Activated gamma-delta T cell treated with Interleukin-2 at 50 U/mL for 16 hours (primary cell): Measurements from ENCODE around the gene SAMD11.
"Not testable (repeated sequence)": the region's sequence is repeated elsewhere in the genome, so short reads cannot be mapped to it uniquely, and the experiment has no call there.

ENCODE experiments used
- DNase-seq: peaks from one replicate; pipeline ENCODE4 v3.0.0-alpha.2; 2020

Gene SAMD11

DNA sequence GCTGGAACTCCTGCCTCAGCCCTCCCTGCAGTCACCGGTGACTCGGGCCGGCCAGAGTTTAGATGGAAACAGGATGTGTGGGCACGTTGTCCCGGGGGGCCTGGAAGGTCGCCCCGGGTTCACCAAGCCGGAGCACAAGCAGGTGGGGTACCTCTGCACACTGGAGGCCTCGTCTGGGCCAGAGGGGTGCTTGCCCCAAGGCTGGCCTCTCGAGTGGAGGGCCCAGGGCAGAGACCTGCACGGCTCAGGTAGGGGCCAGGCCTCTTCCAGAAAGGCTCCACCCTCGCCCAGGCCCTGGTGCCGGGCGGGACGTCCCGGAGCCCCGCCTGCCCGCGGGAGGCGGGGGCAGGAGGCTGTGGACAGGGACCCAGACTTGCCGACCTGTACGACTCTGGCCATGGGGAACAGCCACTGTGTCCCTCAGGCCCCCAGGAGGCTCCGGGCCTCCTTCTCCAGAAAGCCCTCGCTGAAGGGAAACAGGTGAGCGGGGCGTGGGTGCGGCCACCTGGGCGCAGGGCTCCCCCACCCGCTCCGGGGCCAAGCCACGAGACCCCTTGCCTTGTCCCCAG is 42.5 kb downstream of the SAMD11 start, which contains the start of gene PLEKHN1:
Gene PLEKHN1 (plus strand): TSS at position 348 of the 569 bp plus-strand sequence. CDS start 50 bp downstream, at position 398.
- peak; percentile 32 for DNase-seq

- DNase-seq = peak; percentile 80
Measured at GRCh38 chr1:966704-967300, 43.1 kb downstream of the SAMD11 start.

- no peak for DNase-seq
Measured at GRCh38 chr1:967466-968343, 44.0 kb downstream of the SAMD11 start.

DNA sequence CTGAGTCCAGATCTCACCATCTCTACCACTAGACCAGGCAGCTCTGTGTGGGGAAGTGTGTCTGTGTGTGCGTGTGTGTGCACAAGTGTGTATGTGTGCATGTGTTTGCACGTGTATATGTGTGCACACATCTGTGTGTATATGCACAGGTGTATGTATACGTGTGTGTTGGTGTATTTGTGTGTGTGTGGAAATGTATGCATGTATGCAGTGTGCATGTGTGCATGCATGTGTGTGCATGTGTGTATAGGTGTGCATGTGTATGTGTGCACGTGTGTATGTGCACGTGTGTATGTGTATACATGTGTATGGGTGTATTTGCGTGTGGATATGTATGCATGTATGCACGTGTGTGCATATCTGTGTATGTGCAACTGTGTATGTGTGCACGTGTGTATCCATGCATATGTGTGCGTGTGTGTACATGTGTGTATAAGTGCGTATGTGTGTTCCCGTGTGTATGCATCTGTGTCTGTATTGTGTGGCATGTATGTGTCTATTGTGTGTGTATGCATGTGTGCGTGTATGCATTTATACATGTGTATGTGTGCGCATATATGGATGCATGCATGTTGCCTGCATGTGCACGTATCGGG is 45.6 kb downstream of the SAMD11 start:
- no peak for DNase-seq

DNA sequence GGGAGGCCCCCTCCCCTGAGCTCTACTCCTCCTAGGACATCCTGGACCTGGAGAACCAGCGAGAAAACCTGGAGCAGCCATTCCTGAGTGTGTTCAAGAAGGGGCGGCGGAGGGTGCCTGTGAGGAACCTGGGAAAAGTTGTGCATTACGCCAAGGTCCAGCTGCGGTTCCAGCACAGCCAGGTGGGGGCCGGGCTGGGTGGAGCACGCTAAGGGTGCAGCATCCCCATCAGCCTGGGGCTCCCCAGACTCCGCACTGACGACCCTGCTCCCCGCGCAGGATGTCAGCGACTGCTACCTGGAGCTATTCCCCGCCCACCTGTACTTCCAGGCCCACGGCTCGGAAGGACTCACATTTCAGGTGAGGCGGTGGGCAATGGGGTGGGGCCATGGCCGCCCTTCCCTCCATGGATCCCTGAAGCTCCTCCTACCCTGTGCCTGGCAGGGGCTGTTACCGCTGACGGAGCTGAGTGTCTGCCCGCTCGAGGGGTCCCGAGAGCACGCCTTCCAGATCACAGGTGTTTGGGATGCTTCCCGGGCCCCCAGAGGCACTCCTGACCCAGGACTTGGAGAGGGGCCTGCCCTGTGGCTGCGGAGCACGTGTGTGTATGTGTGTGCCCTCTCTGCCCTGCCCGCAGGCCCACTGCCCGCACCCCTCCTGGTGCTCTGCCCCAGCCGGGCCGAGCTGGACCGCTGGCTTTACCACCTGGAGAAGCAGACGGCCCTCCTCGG is 46.7 kb downstream of the SAMD11 start:
- no peak for DNase-seq

GRCh38 chr1:970973-971730 is 47.4 kb downstream of the SAMD11 start:
- no peak for DNase-seq

GRCh38 chr1:971751-972506 is 48.2 kb downstream of the SAMD11 start:
- DNase-seq = no peak

DNA sequence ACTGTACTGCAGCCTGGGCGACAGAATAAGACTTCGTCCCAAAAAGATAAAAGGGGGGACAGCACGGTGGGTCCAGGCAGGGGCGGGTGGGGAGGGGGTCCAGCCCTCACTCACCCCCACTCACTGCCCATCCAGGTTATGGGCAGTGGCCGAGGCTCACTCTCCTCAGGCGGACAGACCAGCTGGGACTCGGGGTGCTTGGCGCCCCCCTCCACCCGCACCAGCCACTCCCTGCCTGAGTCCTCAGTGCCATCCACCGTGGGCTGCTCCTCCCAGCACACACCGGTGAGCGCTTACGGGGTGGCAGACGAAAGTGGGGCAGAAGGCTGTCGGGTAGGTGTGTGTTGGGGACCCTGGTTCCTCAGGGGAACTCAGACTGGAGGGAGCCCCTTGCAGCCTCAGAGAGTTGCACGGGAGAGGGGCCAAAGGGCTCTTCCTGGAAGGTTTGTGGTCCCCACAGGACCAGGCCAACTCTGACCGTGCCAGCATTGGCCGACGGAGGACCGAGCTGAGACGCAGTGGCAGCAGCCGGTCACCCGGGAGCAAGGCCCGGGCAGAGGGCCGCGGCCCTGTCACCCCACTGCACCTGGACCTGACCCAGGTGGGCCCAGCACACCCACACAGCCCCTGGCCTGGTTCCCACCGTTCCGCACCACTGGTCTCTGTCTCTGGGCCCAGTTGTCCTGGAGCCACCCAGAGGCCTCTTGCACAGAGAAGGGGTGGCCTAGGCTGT is 49.2 kb downstream of the SAMD11 start:
- DNase-seq = no peak

DNA sequence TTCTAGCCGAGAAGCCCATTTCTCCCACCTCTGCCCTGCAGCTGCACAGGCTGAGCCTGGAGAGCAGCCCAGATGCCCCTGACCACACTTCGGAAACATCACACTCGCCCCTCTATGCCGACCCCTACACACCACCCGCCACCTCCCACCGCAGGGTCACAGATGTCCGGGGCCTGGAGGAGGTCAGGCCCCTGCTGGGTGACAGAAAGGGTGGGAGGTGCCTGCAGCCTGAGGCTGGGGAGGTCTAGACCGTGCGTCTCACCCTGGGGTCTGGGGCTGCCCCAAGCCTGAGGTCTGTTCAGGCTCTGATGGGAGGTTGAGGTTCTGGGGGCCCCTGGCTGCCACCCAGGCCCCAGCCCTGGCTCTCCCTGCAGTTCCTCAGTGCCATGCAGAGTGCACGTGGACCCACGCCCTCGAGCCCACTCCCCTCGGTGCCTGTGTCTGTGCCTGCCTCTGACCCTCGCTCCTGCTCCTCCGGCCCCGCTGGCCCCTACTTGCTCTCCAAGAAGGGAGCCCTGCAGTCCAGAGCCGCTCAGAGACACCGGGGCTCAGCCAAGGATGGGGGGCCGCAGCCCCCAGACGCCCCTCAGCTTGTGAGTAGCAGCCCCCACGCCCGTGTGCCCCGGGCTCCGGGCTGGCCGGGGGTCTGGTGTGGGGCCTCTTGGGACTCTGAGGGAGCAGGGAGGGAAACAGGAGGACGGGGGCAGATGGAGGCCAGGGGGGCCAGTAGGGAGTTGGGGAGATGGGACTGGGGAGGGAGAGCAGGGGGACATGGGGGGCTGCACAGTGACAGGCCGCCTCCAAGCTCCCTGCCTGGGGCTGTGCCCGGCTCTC is 50.0 kb downstream of the SAMD11 start:
- DNase-seq = no peak

- no peak for DNase-seq
Measured at GRCh38 chr1:974293-974640, 50.5 kb downstream of the SAMD11 start.

GRCh38 chr1:974687-975328 is 51.1 kb downstream of the SAMD11 start:
- no peak for DNase-seq

DNA sequence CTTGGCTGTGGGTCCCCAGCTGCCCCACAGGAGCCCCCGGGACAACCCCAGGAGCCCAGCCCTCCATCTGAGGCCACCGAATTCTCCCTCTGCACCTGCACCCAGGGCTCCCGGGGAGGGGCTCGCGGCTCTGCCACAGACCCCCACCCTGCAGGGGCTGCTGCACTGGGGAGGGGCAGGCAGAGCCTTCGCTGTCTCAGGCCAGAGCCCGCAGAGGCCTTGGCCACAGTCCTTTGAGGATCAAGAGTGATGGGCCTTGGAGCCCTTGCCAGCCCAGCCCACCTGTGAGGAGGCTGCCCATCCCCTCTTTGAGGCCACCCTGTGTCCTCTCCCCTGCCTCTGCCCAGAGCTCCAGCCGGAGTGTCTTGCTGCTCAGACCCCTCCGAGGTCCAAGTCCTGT is 51.6 kb downstream of the SAMD11 start:
- no peak for DNase-seq

DNA sequence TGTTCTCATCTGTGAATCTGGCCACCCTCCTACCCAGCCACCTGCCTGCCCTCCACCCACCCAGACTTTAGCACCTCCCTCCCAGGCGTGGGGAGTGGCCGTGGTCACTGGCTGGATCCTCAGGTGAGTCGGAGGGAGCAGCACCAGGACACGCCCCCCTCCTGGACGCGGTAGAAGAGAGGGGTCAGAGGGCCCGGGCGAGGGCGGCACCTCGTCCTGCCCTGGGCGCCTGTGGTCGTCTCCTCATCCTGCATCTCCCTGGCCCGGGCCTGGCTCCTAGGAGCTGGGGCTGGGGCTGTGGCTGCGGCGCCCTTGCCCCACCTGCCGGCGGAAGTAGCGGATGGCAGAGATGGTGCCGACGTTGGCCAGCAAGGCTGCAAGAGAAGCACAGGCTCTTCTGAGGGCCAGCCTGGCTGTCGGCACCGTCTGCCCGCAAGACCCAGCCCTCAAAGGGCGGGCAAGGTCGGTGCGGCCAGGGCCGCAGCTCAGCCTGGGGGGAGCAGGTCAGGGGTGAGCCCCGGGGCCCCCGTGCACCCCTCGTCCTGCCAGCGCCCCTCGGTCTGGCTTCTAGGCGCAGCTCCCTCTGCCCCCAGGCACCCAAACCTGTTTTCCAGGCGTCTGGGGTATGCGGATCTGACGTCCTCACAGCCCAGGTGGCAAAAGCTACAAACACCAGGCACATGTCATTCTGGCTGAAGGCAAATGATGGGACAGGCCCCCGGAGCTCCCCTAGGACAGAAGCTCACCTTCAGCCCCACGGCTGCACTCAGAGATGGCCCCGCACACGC is 52.4 kb downstream of the SAMD11 start:
- peak; percentile 63 for DNase-seq

- DNase-seq = not testable (repeated sequence)
Measured at GRCh38 chr1:976791-977190, 53.1 kb downstream of the SAMD11 start.

GRCh38 chr1:978069-978834 is 54.5 kb downstream of the SAMD11 start:
- DNase-seq = no peak

DNA sequence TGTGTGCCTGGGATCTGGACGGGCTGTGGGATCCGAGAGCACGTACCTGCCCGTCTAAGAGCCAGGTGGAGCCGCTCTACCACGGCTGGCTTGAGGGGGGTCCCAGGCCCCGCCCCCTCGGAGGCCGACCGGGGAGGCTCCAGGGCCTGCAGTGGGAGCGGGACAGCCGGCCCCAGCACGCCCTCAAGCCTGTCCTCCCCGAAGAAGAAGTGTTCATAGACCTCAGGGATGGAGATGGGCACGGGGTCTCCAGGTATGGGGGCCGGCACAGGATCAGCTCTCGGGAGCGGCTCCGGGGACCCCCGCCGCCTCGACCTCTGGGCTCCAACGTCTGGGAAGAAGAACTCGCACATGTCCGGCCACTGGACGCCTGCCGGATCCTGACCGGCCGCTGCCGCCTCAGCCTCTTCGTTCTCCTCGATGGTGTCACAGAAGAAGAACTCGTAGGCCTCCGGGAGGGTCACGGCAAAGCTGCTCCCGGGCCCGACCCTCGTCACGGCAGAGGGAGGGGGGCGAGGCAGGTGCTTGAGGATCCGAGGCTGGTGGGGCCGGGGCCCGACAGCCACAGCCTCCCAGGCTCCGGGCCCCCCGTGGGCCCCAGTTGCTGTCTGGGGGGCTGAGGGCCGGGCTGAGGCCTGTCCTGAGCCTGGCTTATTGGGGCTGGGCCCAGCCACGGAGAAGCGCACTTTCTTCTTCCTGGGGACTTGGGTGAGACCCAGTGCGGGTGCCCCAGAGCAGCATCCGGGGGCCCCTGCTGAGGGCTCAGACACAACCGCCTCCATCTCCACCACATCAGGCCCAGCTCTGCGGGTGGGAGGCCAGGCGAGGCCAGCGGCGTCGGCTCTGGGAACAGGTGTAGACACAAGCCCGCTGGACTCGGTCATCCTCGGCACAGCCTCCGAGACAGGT is 55.4 kb downstream of the SAMD11 start:
- no peak for DNase-seq

DNA sequence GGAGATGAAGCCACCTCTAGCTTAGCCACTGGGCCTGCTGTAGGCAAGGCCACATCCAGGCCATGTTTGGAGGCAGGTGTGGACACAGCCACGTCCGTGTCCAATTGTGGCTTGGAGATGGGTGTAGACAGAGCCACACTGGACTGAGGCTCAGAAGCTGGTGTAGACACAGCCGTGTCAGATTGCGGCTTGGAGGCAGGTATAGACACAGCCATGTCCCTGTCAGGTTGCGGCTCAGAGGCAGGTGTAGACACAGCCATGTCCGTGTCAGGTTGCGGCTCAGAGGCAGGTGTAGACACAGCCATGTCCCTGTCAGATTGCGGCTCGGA is 56.0 kb downstream of the SAMD11 start:
- DNase-seq = no peak
